ENCODE measurements around the gene DLX2.
A peak's percentile ranks its signal among the peaks of the same experiment; 100 is the strongest.
"Not testable (repeated sequence)": the region's sequence is repeated elsewhere in the genome, so short reads cannot be mapped to it uniquely, and the experiment has no call there.

Gene DLX2

GRCh38 chr2:172102391-172103359 lies at the start of gene DLX2:
Gene DLX2, minus strand, starts transcription at chr2:172102900. Its CDS starts 362 bp downstream, at chr2:172102538.
- DNase-seq (ENCODE audit: low read depth): no peak
- no peak for TF ChIP-seq CTCF (conservative IDR thresholded peaks at IDR 0.05; ENCODE audit: low read depth, low read length)
- H3K4me3 ChIP-seq (ENCODE audit: low read length): peak within 1 kb of the TSS; percentile 45

GRCh38 chr2:172147944-172148650 lies 45.4 kb upstream of the DLX2 start:
- DNase-seq (ENCODE audit: low read depth): no peak
- TF ChIP-seq CTCF (conservative IDR thresholded peaks at IDR 0.05; ENCODE audit: low read depth, low read length): no peak

GRCh38 chr2:172143817-172144216 lies 41.1 kb upstream of the DLX2 start:
- DNase-seq (ENCODE audit: low read depth): no peak
- no peak for TF ChIP-seq CTCF (conservative IDR thresholded peaks at IDR 0.05; ENCODE audit: low read depth, low read length)
- H3K4me3 ChIP-seq (ENCODE audit: low read length): no peak overlapping the region

More at GRCh38 chr2:172147944-172148650, 45.4 kb upstream of the DLX2 start:
- no peak overlapping the region for H3K4me3 ChIP-seq (ENCODE audit: low read length)

GRCh38 chr2:172138727-172139126 lies 36.0 kb upstream of the DLX2 start:
- DNase-seq (ENCODE audit: low read depth); H3K4me3 ChIP-seq (ENCODE audit: low read length): not testable (repeated sequence)

GRCh38 chr2:172137943-172138342 lies 35.2 kb upstream of the DLX2 start:
- no peak for TF ChIP-seq CTCF (conservative IDR thresholded peaks at IDR 0.05; ENCODE audit: low read depth, low read length)
- DNase-seq (ENCODE audit: low read depth): no peak
- no peak overlapping the region for H3K4me3 ChIP-seq (ENCODE audit: low read length)

GRCh38 chr2:172137109-172137508 lies 34.4 kb upstream of the DLX2 start:
- no peak overlapping the region for H3K4me3 ChIP-seq (ENCODE audit: low read length)
- TF ChIP-seq CTCF (conservative IDR thresholded peaks at IDR 0.05; ENCODE audit: low read depth, low read length): no peak
- DNase-seq (ENCODE audit: low read depth): no peak

GRCh38 chr2:172135446-172135845 lies 32.7 kb upstream of the DLX2 start:
- no peak for DNase-seq (ENCODE audit: low read depth)
- no peak for TF ChIP-seq CTCF (conservative IDR thresholded peaks at IDR 0.05; ENCODE audit: low read depth, low read length)
- no peak overlapping the region for H3K4me3 ChIP-seq (ENCODE audit: low read length)
